Thyroid gland (tissue), 4 donors: ENCODE data around the gene FOXS1.

Experiments
- CTCF ChIP-seq, 6 experiments: fragments of 200-600 bp in 3 of 6; fragments of 450-650 bp in 3 of 6; sonication (generic) in 3 of 6; IDR thresholded peaks; one replicate each; pipeline ENCODE4 v1.5.1; 2016 to 2019; ENCODE audit warnings: antibody characterized with exemption in 6 of 6, mild to moderate bottlenecking in 2 of 6, inconsistent platforms in 1 of 6, moderate library complexity in 1 of 6
- POLR2A ChIP-seq, 2 donors: fragments of 450-650 bp; IDR thresholded peaks; one replicate each; pipeline ENCODE4 v1.6.1; 2017; ENCODE audit warnings: antibody characterized with exemption in 2 of 2, mild to moderate bottlenecking in 2 of 2, moderate library complexity in 1 of 2

- TF ChIP-seq CTCF (IDR thresholded peaks at IDR 0.05) (no peak), POLR2A (IDR thresholded peaks at IDR 0.05) (no peak)
Measured at GRCh38 chr20:31890646-31891045, 45.2 kb upstream of the FOXS1 start.
